Activated T-cell treated with anti-CD3 and anti-CD28 coated beads for 48 hours (primary cell): ENCODE data around the gene C20orf144.
"Not testable (repeated sequence)": the region's sequence is repeated elsewhere in the genome, so short reads cannot be mapped to it uniquely, and the experiment has no call there.

Experiments used
- DNase-seq: peaks from one replicate; pipeline ENCODE4 v3.0.0-alpha.2; 2020; ENCODE audit warnings: low read depth

C20orf144 gene

DNA sequence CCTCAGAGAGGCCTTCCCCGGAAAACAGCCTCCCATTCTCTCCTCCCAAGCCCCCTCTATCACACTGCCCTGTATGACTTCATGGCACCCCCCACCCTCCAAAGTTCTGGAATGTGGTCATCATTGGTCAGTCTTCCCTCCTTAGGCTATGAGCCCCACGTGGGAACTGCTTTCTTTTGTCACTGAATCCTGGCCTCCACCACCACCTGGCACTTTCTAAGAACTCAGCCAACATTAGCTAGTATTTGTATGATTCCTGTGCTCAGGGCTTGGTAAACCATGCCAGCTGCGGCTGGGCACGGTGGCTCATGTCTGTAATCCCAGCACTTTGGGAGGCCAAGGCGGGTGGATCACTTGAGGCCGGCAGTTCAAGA lies 32.5 kb downstream of the C20orf144 start:
- no peak for DNase-seq

DNA sequence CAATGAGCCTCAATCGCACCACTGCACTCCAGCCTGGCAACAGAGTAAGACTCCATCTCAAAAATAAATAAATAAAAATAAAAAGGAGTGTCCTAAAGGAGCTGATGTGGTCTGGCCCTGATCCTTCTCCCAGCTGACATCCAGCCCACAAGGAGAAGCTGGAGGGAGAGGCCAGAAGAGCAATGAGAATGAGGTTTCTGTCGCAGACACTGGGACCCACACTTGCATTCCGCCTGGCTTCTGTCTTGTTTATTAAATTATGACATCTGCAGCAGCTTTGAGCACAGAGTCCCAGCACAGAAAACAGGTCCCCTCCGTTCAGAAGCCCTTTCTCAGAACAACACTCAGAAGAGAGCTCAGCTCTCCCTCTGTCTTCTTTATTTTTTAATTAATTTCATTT lies 34.3 kb downstream of the C20orf144 start:
- DNase-seq, result no peak

DNA sequence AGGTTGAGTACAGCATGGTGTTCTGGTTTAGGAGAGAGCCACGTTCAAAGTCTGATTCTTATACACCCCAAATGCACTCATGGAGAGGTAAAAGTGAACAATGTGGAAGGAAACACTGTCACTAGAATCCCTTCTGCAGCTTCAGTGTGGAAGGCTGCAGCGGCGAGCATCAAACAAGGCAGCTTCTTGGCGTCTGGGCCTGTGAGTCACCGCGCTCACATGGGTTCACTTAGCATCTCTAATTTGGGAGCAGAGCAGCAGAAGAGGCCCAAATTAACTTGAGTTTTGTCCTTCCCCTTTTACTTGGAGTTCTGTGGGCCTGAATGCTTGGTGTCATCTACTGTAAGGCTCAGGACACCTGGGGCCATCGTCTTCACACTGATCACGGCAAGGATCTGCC lies 35.0 kb downstream of the C20orf144 start:
- no peak for DNase-seq

DNA sequence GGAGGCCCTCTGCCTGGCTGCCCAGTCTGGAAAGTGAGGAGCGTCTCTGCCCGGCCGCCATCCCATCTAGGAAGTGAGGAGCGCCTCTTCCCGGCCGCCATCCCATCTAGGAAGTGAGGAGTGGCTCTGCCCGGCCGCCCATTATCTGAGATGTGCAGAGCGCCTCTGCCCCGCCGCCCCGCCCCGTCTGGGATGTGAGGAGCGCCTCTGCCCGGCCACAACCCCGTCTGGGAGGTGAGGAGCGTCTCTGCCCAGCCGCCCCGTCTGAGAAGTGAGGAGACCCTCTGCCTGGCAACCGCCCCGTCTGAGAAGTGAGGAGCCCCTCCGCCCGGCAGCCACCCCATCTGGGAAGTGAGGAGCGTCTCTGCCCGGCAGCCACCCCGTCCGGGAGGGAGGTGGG lies 36.8 kb downstream of the C20orf144 start:
- DNase-seq, result not testable (repeated sequence)

DNA sequence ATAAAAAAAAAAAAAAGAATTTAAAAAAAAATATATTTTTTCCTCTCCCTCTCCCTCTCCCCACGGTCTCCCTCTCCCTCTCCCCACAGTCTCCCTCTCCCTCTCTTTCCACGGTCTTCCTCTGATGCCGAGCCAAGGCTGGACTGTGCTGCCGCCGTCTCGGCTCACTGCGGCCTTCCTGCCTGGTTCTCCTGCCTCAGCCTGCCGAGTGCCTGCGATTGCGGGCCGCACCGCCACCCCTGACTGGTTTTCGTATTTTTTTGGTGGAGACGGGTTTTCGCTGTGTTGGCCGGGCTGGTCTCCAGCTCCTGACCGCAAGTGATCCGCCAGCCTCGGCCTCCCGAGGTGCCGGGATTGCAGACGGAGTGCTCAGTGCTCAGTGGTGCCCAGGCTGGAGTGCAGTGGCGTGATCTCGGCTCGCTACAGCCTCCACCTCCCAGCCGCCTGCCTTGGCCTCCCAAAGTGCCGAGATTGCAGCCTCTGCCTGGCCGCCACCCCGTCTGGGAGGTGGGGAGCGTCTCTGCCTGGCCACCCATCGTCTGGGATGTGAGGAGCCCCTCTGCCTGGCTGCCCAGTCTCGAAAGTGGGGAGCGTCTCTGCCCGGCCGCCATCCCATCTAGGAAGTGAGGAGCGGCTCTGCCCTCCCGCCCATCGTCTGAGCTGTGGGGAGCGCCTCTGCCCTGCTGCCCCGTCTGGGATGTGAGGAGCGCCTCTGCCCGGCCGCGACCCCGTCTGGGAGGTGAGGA lies 38.7 kb downstream of the C20orf144 start:
- DNase-seq, result not testable (repeated sequence)

DNA sequence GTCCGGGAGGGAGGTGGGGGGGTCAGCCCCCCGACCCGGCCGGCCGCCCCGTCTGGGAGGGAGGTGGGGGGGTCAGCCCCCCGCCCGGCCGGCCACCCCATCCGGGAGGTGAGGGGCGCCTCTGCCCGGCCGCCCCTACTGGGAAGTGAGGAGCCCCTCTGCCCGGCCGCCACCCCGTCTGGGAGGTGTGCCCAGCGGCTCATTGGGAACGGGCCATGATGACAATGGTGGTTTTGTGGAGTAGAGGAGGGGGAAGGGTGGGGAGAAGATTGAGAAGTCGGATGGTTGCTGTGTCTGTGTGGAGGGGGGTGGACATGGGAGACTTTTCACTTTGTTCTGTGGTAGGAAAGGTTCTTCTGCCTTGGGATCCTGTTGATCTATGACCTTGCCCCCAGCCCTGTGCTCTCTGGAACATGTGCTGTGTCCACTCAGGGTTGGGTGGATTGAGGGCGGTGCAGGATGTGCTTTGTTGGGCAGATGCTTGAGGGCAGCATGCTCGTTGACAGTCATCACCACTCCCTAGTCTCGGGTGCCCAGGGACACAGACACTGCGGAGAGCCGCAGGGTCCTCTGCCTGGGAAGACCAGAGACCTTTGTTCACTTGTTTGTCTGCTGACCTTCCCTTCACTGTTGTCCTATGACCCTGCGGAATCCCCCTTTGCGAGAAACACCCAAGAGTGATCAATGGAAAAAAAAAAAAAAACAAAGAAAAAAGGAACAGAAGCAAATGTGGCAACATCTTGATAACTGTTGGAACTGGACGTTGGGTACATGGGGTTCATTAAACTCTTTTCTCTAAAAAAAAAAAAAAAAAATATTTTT lies 39.7 kb downstream of the C20orf144 start:
- no peak for DNase-seq

DNA sequence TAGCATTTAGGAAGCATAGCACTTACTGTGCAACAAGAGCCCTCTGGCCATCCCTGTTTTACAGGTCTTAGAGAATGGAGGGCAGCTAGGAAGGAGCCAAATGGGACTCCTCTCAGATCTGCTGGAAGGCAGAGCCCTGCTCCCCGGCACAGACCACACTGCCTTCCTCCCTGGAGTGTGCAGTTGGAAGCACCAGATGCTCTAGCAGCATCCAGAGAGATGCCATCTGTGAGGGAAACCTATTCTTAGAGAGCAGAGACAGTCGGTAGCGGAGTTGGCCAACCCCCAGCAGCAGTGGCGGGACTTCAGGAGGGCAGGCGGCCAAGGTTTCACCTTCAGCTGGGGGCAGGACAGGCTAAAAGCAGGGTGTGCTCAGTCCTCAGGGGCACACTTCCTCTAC lies 40.7 kb downstream of the C20orf144 start:
- DNase-seq, result no peak

DNA sequence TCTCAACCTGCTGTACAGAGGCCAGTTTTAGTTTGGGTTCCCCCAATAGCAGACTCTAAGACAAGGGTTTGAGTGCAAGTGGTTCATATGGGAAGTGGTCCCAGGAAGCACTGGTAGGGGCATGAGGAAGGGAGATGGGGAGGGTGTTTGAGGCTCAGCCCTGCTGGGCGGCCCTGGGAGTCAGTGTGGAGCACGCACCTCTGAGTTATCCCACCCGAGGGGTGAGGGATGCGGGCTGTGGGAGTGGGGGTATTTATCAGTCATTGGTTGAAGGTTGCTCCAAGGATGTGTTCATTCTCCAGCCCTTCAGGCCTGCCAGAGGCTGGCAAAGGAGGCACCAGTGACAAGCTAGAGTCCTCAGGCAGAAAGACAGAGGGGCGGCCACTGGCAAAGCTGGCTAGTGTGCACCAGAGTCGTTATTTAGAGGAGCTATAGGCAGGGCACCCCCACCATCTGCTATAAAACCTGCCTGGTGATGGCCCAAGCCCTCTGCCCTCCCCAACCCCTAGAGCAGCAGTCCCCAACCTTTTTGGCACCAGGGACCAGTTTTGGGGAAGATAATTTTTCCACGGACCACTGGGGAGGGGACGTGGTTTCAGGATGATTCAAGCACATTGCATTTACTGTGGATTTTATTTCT lies 41.5 kb downstream of the C20orf144 start:
- no peak for DNase-seq

DNA sequence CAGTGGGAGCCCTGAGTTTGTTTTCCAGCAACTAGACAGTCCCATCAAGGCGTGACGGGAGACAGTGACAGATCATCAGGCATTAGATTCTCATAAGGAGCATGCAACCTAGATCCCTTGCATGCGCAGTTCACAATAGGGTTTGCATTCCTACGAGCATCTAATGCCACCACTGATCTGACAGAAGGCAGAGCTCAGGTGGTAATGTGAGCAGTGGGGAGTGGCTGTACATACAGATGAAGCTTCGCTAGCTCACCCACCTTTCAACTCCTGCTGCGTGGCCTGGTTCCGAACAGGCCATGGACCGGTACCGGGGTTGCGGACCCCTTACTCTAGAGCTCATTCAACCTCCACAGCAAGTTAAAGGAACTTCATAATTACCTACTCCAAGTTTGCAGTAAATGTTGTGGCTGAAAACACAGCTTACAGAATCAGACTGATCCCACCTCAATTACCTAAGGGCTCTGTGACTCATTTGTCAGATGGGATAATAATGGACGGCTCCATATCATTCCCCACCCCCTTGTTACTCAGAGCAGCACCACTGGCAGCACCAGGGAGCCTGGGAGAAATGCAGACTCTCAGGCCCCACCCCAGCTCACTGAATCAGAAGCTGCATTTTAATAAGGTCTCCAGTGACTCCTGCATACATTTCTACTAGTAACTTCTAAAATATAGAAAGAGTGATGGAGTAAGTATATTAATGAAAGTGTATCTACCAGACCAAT lies 42.2 kb downstream of the C20orf144 start:
- DNase-seq, result no peak

DNA sequence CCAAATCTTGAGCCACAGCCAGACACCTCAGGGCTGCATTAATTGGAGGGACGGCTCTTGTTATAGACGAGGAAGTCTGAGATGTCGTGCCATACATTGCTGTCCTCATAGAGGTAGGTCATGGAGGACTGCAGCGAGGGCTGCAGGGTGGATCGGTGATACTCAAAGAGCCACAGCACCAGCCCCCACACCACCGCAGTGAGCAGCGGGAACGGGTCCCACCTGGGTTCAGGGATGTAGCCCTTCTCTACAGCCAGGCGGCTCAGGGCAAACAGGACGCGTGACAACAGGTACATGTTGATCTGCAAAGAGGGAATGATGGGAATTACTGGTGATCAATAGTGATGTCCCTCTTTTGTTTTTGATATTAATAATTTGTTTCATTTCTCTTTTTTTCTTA lies 45.5 kb downstream of the C20orf144 start:
- DNase-seq, result no peak

DNA sequence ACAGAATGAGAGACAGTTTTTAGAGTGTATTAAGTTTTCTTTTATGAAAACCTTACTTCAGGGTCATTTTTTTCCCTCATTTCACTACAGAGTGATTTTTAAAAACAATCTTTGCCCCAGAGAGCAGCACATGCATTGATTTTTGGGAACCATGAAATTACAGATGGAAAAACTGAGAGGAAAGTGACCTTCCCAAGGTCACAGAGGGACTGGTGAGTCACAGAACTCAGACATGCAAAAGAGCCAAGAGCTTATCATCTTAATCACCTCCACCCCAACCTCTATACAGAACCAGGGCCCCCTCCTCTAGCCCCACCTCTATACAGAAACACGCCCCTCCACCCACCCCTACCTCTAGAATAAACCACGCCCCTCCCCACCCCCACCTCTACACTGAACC lies 47.3 kb downstream of the C20orf144 start:
- no peak for DNase-seq

DNA sequence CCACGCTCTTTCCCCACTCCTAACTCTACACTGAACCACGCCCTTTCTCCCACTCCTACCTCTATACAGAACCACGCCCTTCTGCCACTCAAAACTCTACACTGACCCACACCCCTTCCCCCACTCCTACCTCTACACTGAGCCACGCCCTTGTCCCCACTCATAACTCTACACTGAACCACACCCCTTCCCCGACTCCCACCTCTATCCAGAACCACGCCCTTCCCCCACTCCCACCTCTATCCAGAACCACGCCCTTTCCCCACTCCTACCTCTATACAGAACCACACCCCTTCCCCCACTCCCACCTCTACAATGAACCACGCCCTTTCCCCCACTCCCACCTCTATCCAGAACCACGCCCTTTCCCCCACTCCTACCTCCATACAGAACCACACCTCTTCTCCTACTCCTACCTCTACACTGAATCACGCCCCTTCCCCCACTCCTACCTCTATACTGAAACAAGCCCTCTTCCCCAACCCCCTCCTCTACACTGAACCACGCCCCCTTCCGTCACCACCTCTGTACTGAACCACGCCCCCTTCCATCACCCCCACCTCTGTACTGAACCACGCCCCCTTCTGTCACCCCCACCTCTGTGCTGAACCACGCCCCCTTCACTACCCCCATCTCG lies 47.9 kb downstream of the C20orf144 start:
- no peak for DNase-seq

DNA sequence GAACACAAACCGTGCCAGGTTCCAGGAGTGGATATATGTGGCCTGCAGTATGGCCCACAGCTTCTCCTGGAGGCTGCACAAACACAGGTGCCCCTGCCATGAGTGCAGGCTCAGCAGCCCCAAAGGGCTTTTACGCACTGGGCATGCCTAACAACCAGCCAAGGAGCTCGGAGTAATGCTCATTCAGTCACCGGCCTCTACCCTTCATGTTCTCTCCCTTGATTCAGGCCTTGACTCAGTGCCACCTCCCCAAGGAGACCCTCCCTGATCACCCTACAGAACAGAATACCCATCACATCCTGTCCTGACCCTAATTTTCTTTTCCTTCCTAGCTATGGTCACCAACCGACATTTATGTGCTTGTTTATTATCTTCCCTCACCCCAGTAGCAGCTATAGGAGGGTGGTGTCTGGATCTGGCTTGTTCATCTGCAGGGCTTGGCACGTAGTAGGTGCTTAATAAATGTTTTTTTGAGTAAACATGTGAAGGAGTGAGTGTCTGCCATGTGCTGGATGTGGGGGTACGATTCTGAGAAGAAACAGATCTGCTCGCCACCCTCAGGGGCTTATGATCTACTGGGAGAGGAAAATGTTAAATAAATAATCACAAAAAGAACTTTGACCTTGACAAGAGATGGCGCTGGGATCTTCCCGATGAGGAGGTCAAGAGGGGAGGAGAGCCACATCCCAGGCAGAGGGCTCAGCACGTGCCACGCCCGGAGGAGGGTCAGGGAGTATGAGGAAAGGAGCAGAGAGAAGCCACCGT lies 48.7 kb downstream of the C20orf144 start:
- no peak for DNase-seq

DNA sequence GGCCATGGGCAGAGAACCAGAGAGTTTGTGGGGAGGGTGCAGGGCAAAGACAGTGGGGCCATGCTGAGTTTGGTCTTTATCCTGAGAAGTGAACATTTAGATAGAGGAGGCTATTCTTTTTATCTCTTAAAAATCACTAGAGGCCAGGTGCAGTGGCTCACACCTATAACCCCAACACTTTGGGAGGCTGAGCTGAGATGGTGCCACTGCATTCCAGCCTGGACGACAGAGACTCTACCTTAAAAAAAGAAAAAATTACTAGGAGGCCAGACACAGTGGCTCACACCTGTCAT lies 49.3 kb downstream of the C20orf144 start:
- DNase-seq, result no peak
